H1 (cell line): Measurements from ENCODE around the gene USP10. TPM values are rescaled to one million over a fixed set of nuclear protein-coding genes. Genes with fewer than 3 reads are reported as not detected.

Experiments used
- CTCF ChIA-PET: fragments of 300-600 bp; sonication (Branson Sonifier 250); formaldehyde crosslinking; loops from one replicate; lab custom pipeline; 2021; ENCODE audit not compliant: partially characterized antibody; lab: Charles Lee
- POLR2A ChIA-PET: fragments of 300-600 bp; sonication (Branson Sonifier 250); formaldehyde crosslinking; loops from one replicate; lab custom pipeline; 2021; ENCODE audit warnings: inconsistent platforms; ENCODE audit not compliant: partially characterized antibody; lab: Charles Lee
- DNase-seq, 2 experiments: peaks; one replicate each; pipeline versions ENCODE4 v3.0.0 to v3.0.0-alpha.2; 2010 to 2022; ENCODE audit warnings: low spot score in 2 of 2, low read depth in 1 of 2, mixed read lengths in 1 of 2
- FAIRE-seq: peaks from 2 replicates; lab custom pipeline; 2011; peaks lifted over from hg19 to GRCh38; lab: Jason Lieb, UNC
- H2AFZ ChIP-seq: 2 replicates; pipeline ENCODE4 v1.8.1; 2012; ENCODE audit warnings: low read length, inconsistent platforms
- H2AK5ac ChIP-seq: 2 replicates; pipeline ENCODE4 v1.6.1; 2013; ENCODE audit warnings: low read depth, low read length
- H2BK120ac ChIP-seq: replicated peaks from 2 replicates; pipeline ENCODE3; 2013; ENCODE audit warnings: low read depth, low read length, inconsistent platforms
- H2BK12ac ChIP-seq: 2 replicates; pipeline ENCODE4 v1.6.1; 2013; ENCODE audit warnings: low read depth, low read length
- H2BK15ac ChIP-seq: 2 replicates; pipeline ENCODE4 v1.6.1; 2013; ENCODE audit warnings: low read length
- H2BK20ac ChIP-seq: 2 replicates; pipeline ENCODE4 v1.6.1; 2013; ENCODE audit warnings: low read length
- H2BK5ac ChIP-seq: 2 replicates; pipeline ENCODE4 v1.6.1; 2013; ENCODE audit warnings: low read depth, low read length
- H3K14ac ChIP-seq: 2 replicates; pipeline ENCODE4 v1.6.1; 2013; ENCODE audit warnings: inconsistent platforms; ENCODE audit not compliant: insufficient read length
- H3K18ac ChIP-seq: 2 replicates; pipeline ENCODE4 v1.6.1; 2013; ENCODE audit warnings: low read length; ENCODE audit errors: extremely low read depth
- H3K23ac ChIP-seq: 2 replicates; pipeline ENCODE4 v1.6.1; 2013; ENCODE audit warnings: inconsistent platforms; ENCODE audit not compliant: insufficient read length
- H3K23me2 ChIP-seq: 2 replicates; pipeline ENCODE4 v1.6.1; 2013; ENCODE audit warnings: low read depth, low read length
- H3K27ac ChIP-seq: 2 replicates; pipeline ENCODE4 v1.6.1; 2011; ENCODE audit warnings: low read depth, low read length, inconsistent platforms
- H3K27me3 ChIP-seq, 4 experiments: replicated peaks in 1 of 4; 1 replicate in 1 of 4; 2 replicates in 3 of 4; pipeline versions ENCODE4 v1.6.1 to v1.8.1; 2011 to 2013; ENCODE audit warnings: low read length in 3 of 4, mild to moderate bottlenecking in 3 of 4, inconsistent platforms in 2 of 4, mixed read lengths in 2 of 4, moderate library complexity in 1 of 4; ENCODE audit not compliant: control insufficient read depth in 3 of 4, insufficient read depth in 3 of 4; ENCODE audit errors: extremely low read depth in 1 of 4
- H3K36me3 ChIP-seq, 4 experiments: 2 replicates each; pipeline versions ENCODE4 v1.6.1 to v1.8.1; 2011 to 2013; ENCODE audit warnings: mild to moderate bottlenecking in 4 of 4, low read length in 3 of 4, moderate library complexity in 2 of 4, control low read depth in 1 of 4, inconsistent platforms in 1 of 4; ENCODE audit not compliant: insufficient read depth in 4 of 4, control insufficient read depth in 2 of 4
- H3K4ac ChIP-seq: replicated peaks from 2 replicates; pipeline ENCODE3; 2013; ENCODE audit warnings: low read length, low read depth, mixed read lengths, inconsistent platforms; ENCODE audit not compliant: insufficient read length
- H3K4me1 ChIP-seq, 4 experiments: replicated peaks in 1 of 4; 1 replicate in 1 of 4; 2 replicates in 3 of 4; pipeline versions ENCODE4 v1.6.1 to v1.8.1; 2011 to 2013; ENCODE audit warnings: low read length in 3 of 4, inconsistent platforms in 2 of 4, mixed read lengths in 1 of 4; ENCODE audit not compliant: insufficient read depth in 4 of 4, control insufficient read depth in 3 of 4
- H3K4me2 ChIP-seq, 2 experiments: 2 replicates each; pipeline versions ENCODE4 v1.6.1 to v1.8.1; 2011 to 2013; ENCODE audit warnings: low read depth in 2 of 2, low read length in 2 of 2, control low read depth in 1 of 2, inconsistent platforms in 1 of 2, mild to moderate bottlenecking in 1 of 2; ENCODE audit not compliant: insufficient read depth in 1 of 2
- H3K4me3 ChIP-seq, 4 experiments: fragments of 200-600, 300-600 bp in 1 of 4; sonication (generic), shearing (Covaris generic), sonication (Bioruptor Twin) in 1 of 4; 2 replicates each; pipeline versions ENCODE4 v1.5.1 to v1.8.1; 2011 to 2016; ENCODE audit warnings: low read length in 4 of 4, low read depth in 3 of 4, control low read depth in 2 of 4, inconsistent platforms in 2 of 4, mild to moderate bottlenecking in 2 of 4, mixed read lengths in 1 of 4, moderate library complexity in 1 of 4; ENCODE audit not compliant: insufficient read depth in 2 of 4; ENCODE audit errors: extremely low read depth in 1 of 4
- H3K56ac ChIP-seq: replicated peaks from 2 replicates; pipeline ENCODE3; 2013; ENCODE audit warnings: low read depth, mild to moderate bottlenecking, mixed read lengths, low read length, inconsistent platforms; ENCODE audit not compliant: insufficient read length
- H3K79me1 ChIP-seq: 2 replicates; pipeline ENCODE4 v1.6.1; 2013; ENCODE audit warnings: low read depth, low read length, control low read depth
- H3K79me2 ChIP-seq, 2 experiments: 2 replicates each; pipeline versions ENCODE4 v1.6.1 to v1.8.1; 2012 to 2013; ENCODE audit warnings: low read length in 2 of 2, mild to moderate bottlenecking in 2 of 2, inconsistent platforms in 1 of 2; ENCODE audit not compliant: insufficient read depth in 2 of 2, control insufficient read depth in 1 of 2
- H3K9ac ChIP-seq, 4 experiments: replicated peaks in 1 of 4; 1 replicate in 1 of 4; 2 replicates in 3 of 4; pipeline versions ENCODE4 v1.6.1 to v1.8.1; 2011 to 2013; ENCODE audit warnings: low read depth in 3 of 4, low read length in 3 of 4, control low read depth in 2 of 4, mild to moderate bottlenecking in 2 of 4, moderate library complexity in 2 of 4, inconsistent platforms in 1 of 4; ENCODE audit errors: extremely low read depth in 1 of 4
- H3K9me3 ChIP-seq, 2 experiments: 2 replicates each; pipeline versions ENCODE4 v1.6.1 to v1.8.1; 2012 to 2013; ENCODE audit warnings: mild to moderate bottlenecking in 2 of 2, moderate library complexity in 2 of 2, control low read depth in 1 of 2, inconsistent platforms in 1 of 2, low read depth in 1 of 2, low read length in 1 of 2, mixed read lengths in 1 of 2; ENCODE audit not compliant: insufficient read depth in 2 of 2
- H4K20me1 ChIP-seq, 2 experiments: replicated peaks in 1 of 2; 2 replicates each; pipeline versions ENCODE3 to v1.8.1; 2011 to 2013; ENCODE audit warnings: inconsistent platforms in 2 of 2, low read length in 2 of 2, mild to moderate bottlenecking in 1 of 2; ENCODE audit not compliant: insufficient read depth in 2 of 2, control insufficient read depth in 1 of 2
- H4K5ac ChIP-seq: 2 replicates; pipeline ENCODE4 v1.6.1; 2013; ENCODE audit warnings: low read length, low read depth, mixed read lengths, inconsistent platforms; ENCODE audit not compliant: insufficient read length
- H4K8ac ChIP-seq: 2 replicates; pipeline ENCODE4 v1.8.0; 2013; ENCODE audit warnings: mild to moderate bottlenecking, moderate library complexity, low read length, inconsistent platforms; ENCODE audit not compliant: insufficient read depth; ENCODE audit errors: extremely low read depth
- H4K91ac ChIP-seq: replicated peaks from 2 replicates; pipeline ENCODE3; 2013; ENCODE audit warnings: low read length, mixed read lengths, inconsistent platforms; ENCODE audit not compliant: insufficient read length
- WGBS, 2 experiments: shearing (Covaris generic) in 1 of 2; methylation state at CpG; one replicate each; pipeline versions ENCODE4 v1.1.6 to v1.1.7; 2013 to 2015; ENCODE audit warnings: low lambda C conversion rate in 2 of 2, mixed read lengths in 2 of 2, inconsistent platforms in 1 of 2, low coverage in 1 of 2, missing lambda C conversion rate in 1 of 2; ENCODE audit not compliant: insufficient replicate concordance in 2 of 2, insufficient coverage in 1 of 2, insufficient read length in 1 of 2; ENCODE audit errors: extremely low coverage in 1 of 2, missing lambda C conversion rate in 1 of 2; 5-methylcytosine and 5-hydroxymethylcytosine counted together
- polyA plus RNA-seq, 7 experiments: library from polyadenylated mRNA; depleted of rRNA in 3 of 7; stranded (reverse) in 5 of 7; unstranded in 2 of 7; fragments of >200 nt in 5 of 7; fragments of 200-250 nt in 2 of 7; gene quantifications; 1 replicate in 5 of 7; 2 replicates in 1 of 7; 4 replicates in 1 of 7; pipeline versions ENCODE4 v1.2.1 to v1.2.3, GENCODE V29; 2011 to 2013; ENCODE audit warnings: missing spikeins in 2 of 7, mixed read lengths in 2 of 7
- total RNA-seq: library from RNA; stranded (reverse); fragmentation: NEBNext Ultra II Directional; extraction: Animal tissue kit (Norgen Biotek cat#: 25700); gene quantifications from 2 replicates; pipeline ENCODE4 v1.2.1, GENCODE V29; 2021

The USP10 gene
- total and polyA plus RNA-seq, 2 of the 8 experiments (the other 6 are each of a cell fraction or from before 2014, with no cell fraction given), result 171 to 195 TPM

DNA sequence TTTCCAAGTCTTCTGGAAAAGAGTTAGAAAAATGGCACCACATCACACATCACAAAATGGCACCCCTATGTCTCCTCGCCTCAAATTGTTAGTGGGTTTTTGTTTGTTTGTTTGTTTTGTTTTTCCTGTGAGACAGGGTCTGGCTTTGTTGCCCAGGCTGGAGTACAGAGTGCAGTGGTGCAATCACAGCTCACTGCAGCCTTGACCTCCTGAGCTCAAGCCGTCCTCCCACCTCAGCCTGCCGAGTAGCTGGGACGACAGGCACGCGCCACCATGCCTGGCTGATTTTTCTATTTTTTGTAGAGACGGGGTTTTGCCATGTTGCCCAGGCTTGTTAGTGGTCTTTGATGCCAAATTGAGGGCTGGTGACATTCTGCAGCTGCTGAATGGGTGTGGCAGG, 116.2 kb downstream of the USP10 start:
- Histone ChIP-seq H3K9ac (no peak overlapping the region), H3K18ac (no peak overlapping the region), H3K4me3 (no peak overlapping the region), H3K79me2 (no peaks in the 10 kb centered on the region), H2BK5ac (no peak overlapping the region), H3K4me1 (peaks cover 0 to 6% (median 3%) of the 10 kb centered on the region in 4 experiments; a peak in 6 of 7 replicates), H3K23me2 (peaks cover 5% of the 10 kb centered on the region; the same call in 1 of the 2 replicates), H3K4me2 (no peak overlapping the region), H2AK5ac (no peak overlapping the region), H3K79me1 (no peaks in the 10 kb centered on the region), H3K9me3 (no peaks in the 10 kb centered on the region; a peak in 1 of 4 replicates), H4K91ac (no peak overlapping the region), H4K5ac (no peak overlapping the region), H4K20me1 (no peaks in the 10 kb centered on the region), H3K36me3 (no peaks in the 10 kb centered on the region), H2BK12ac (no peak overlapping the region), H2BK120ac (no peak overlapping the region), H3K14ac (no peak overlapping the region), H2BK15ac (no peak overlapping the region), H3K27ac (no peak overlapping the region), H3K4ac (no peak overlapping the region), H3K27me3 (peaks cover 5 to 28% (median 20%) of the 10 kb centered on the region in 4 experiments), H2BK20ac (no peak overlapping the region), H2AFZ (no peak overlapping the region), H3K23ac (no peak overlapping the region), H4K8ac (no peak overlapping the region), H3K56ac (no peak overlapping the region)
- ChIA-PET CTCF (interaction anchor here (0.8 to 2.1 kb wide), 3 partner anchors 12 to 110 kb away, joined by 3 to 8 read pairs (median 3); no protein-coding TSS in a partner anchor), POLR2A (interaction anchor here (1.2 kb wide), 1 partner anchor 208 kb away, joined by 3 read pairs; no protein-coding TSS in a partner anchor)
- DNase-seq (no peak), FAIRE-seq (no peak)
- WGBS, 2 experiments, result 94% methylated on average over 7 of the region's 7 CpGs; no CpG with 5 or more reads in 1 of the 2 experiments
